Endodermal cell (in vitro differentiated cells): Measurements from ENCODE around the gene STAT3. TPM values are rescaled to one million over a fixed set of nuclear protein-coding genes. Genes with fewer than 3 reads are reported as not detected.
"Not testable (repeated sequence)": the region's sequence is repeated elsewhere in the genome, so short reads cannot be mapped to it uniquely, and the experiment has no call there.

ENCODE experiments used
- DNase-seq: peaks from one replicate; pipeline ENCODE4 v3.0.0-alpha.2; 2017
- H3K27ac ChIP-seq: 2 replicates; pipeline ENCODE4 v1.5.1; 2013; ENCODE audit warnings: mild to moderate bottlenecking, low read depth, low read length, moderate library complexity
- H3K27me3 ChIP-seq: 2 replicates; pipeline ENCODE4 v1.6.1; 2013; ENCODE audit warnings: mild to moderate bottlenecking, low read length, moderate library complexity; ENCODE audit not compliant: insufficient read depth, control insufficient read depth, poor library complexity, severe bottlenecking
- H3K36me3 ChIP-seq: 2 replicates; pipeline ENCODE4 v1.7.0; 2013; ENCODE audit warnings: mild to moderate bottlenecking, low read length, moderate library complexity; ENCODE audit not compliant: control insufficient read depth, insufficient read depth
- H3K4me1 ChIP-seq: one replicate; pipeline ENCODE4 v1.7.0; 2013; ENCODE audit warnings: low read length; ENCODE audit not compliant: control insufficient read depth, insufficient read depth
- H3K4me3 ChIP-seq: 2 replicates; pipeline ENCODE4 v1.5.1; 2013; ENCODE audit warnings: mild to moderate bottlenecking, low read length, moderate library complexity
- H3K9ac ChIP-seq: 2 replicates; pipeline ENCODE4 v1.6.1; 2013; ENCODE audit warnings: mild to moderate bottlenecking, low read length, moderate library complexity; ENCODE audit not compliant: poor library complexity, severe bottlenecking; ENCODE audit errors: extremely low read depth
- H3K9me3 ChIP-seq: 2 replicates; pipeline ENCODE4 v1.6.1; 2013; ENCODE audit warnings: mild to moderate bottlenecking, low read length, moderate library complexity; ENCODE audit not compliant: control insufficient read depth
- H3K27ac Mint-ChIP-seq: 2 replicates; pipeline ENCODE4 v1.8.0; 2020; ENCODE audit warnings: mixed read lengths
- H3K27me3 Mint-ChIP-seq: 2 replicates; pipeline ENCODE4 v1.8.0; 2021; ENCODE audit warnings: mild to moderate bottlenecking, mixed read lengths; ENCODE audit not compliant: insufficient read depth
- H3K36me3 Mint-ChIP-seq: 2 replicates; pipeline ENCODE4 v1.8.0; 2020; ENCODE audit warnings: low read depth, mixed read lengths
- H3K4me1 Mint-ChIP-seq: 2 replicates; pipeline ENCODE4 v1.8.0; 2020; ENCODE audit warnings: mixed read lengths
- H3K4me3 Mint-ChIP-seq: 2 replicates; pipeline ENCODE4 v1.8.0; 2020; ENCODE audit warnings: mild to moderate bottlenecking, moderate library complexity, mixed read lengths
- H3K9me3 Mint-ChIP-seq: 2 replicates; pipeline ENCODE4 v1.8.0; 2020; ENCODE audit warnings: mild to moderate bottlenecking, mixed read lengths
- CTCF ChIP-seq: fragments of 200-600 bp; sonication (generic); conservative IDR thresholded peaks from 2 replicates; pipeline ENCODE4 v1.5.0; 2021; ENCODE audit warnings: antibody characterized with exemption, mild to moderate bottlenecking
- WGBS, 2 experiments: methylation state at CpG; one replicate each; pipeline versions ENCODE4 v1.1.5 to v1.1.7; 2013; ENCODE audit warnings: missing lambda C conversion rate in 2 of 2, mixed read lengths in 1 of 2; ENCODE audit not compliant: insufficient coverage in 1 of 2, insufficient read length in 1 of 2; 5-methylcytosine and 5-hydroxymethylcytosine counted together
- total RNA-seq, 2 donors: library from RNA; stranded (reverse); fragmentation: NEBNext Ultra II Directional in 1 of 2; extraction: Animal tissue kit (Norgen Biotek cat#: 25700) in 1 of 2; gene quantifications; 2 replicates in 1 of 2; 3 replicates in 1 of 2; pipeline ENCODE4 v1.2.1, GENCODE V29; 2021

STAT3 gene
- total RNA-seq, 2 donors from 2014 or later: 27.5 to 32.4 TPM

DNA sequence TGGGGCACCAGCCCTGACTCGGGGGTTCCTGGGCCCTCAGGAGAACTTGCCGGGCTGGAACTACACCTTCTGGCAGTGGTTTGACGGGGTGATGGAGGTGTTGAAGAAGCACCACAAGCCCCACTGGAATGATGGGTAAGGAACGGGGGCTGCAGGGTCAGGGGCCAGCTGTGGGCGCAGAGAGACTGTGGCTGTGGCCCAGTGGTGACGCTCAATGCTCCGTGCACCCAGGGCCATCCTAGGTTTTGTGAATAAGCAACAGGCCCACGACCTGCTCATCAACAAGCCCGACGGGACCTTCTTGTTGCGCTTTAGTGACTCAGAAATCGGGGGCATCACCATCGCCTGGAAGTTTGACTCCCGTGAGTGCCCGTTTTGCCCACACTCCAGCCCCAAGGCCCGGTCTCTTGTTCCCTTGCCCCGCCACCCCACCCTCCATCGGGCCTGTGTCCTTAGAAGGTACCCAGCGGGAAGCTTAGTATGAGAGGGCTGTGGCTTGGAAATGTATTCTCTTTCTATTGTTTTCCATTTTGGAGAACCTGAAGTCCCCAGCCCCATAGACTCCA, 80.8 kb downstream of the STAT3 start:
- Histone ChIP-seq H3K27me3 (no peaks in the 10 kb centered on the region), H3K4me1 (no peaks in the 10 kb centered on the region), H3K36me3 (no peaks in the 10 kb centered on the region), H3K27ac (no peak overlapping the region), H3K9ac (no peak overlapping the region), H3K9me3 (no peaks in the 10 kb centered on the region), H3K4me3 (no peak overlapping the region)
- Mint-ChIP-seq H3K4me1 (peaks cover 4% of the 10 kb centered on the region), H3K4me3 (no peak overlapping the region), H3K27ac (no peak overlapping the region), H3K9me3 (no peaks in the 10 kb centered on the region), H3K36me3 (no peaks in the 10 kb centered on the region), H3K27me3 (peaks cover 1% of the 10 kb centered on the region)
- WGBS, 2 experiments: 95 to 96% methylated on average over 9 to 19 of the region's 19 CpGs
- no peak for DNase-seq
- no peak for TF ChIP-seq CTCF

GRCh38 chr17:42306385-42306667, 81.9 kb downstream of the STAT3 start:
- Mint-ChIP-seq H3K9me3 (no peaks in the 10 kb centered on the region), H3K36me3 (no peaks in the 10 kb centered on the region), H3K27me3 (peaks cover 1% of the 10 kb centered on the region), H3K4me3 (no peak overlapping the region), H3K27ac (no peak overlapping the region), H3K4me1 (no peaks in the 10 kb centered on the region)
- Histone ChIP-seq H3K9me3 (no peaks in the 10 kb centered on the region), H3K9ac (no peak overlapping the region), H3K27me3 (no peaks in the 10 kb centered on the region), H3K36me3 (no peaks in the 10 kb centered on the region), H3K4me1 (no peaks in the 10 kb centered on the region), H3K4me3 (no peak overlapping the region), H3K27ac (no peak overlapping the region)
- 97% methylated on average over 5 of the region's 5 CpGs; no CpG with 5 or more reads in 1 of the 2 experiments for WGBS, 2 experiments
- no peak for TF ChIP-seq CTCF
- no peak for DNase-seq

GRCh38 chr17:42305543-42306384, 82.5 kb downstream of the STAT3 start:
- Histone ChIP-seq H3K4me3 (no peak overlapping the region), H3K36me3 (no peaks in the 10 kb centered on the region), H3K27ac (no peak overlapping the region), H3K4me1 (no peaks in the 10 kb centered on the region), H3K27me3 (no peaks in the 10 kb centered on the region), H3K9me3 (no peaks in the 10 kb centered on the region), H3K9ac (no peak overlapping the region)
- no peak for DNase-seq
- Mint-ChIP-seq H3K36me3 (no peaks in the 10 kb centered on the region), H3K27me3 (peaks cover 1% of the 10 kb centered on the region), H3K4me3 (no peak overlapping the region), H3K27ac (no peak overlapping the region), H3K9me3 (no peaks in the 10 kb centered on the region), H3K4me1 (no peaks in the 10 kb centered on the region)
- WGBS, 2 experiments: 93 to 95% methylated on average over 8 to 13 of the region's 18 CpGs
- TF ChIP-seq CTCF: no peak

GRCh38 chr17:42305031-42305330, 83.3 kb downstream of the STAT3 start:
- H3K4me3 Mint-ChIP-seq, H3K4me1 ChIP-seq, H3K27me3 ChIP-seq, DNase-seq, H3K27me3 Mint-ChIP-seq, H3K9me3 Mint-ChIP-seq, H3K36me3 Mint-ChIP-seq, H3K9me3 ChIP-seq, H3K4me1 Mint-ChIP-seq, H3K4me3 ChIP-seq, H3K9ac ChIP-seq, H3K27ac ChIP-seq, H3K27ac Mint-ChIP-seq, H3K36me3 ChIP-seq: not testable (repeated sequence)
- WGBS, 2 experiments: 97 to 100% methylated on average over 2 to 6 of the region's 6 CpGs
